NCI-H2227 treated with DMSO at 0.1 percent for 48 hours (cell line): ENCODE measurements around the gene LAS1L.
"Not testable (repeated sequence)": the region's sequence is repeated elsewhere in the genome, so short reads cannot be mapped to it uniquely, and the experiment has no call there.

ENCODE experiments used
- DNase-seq: peaks from one replicate; lab custom pipeline; 2025; lab: John Stamatoyannopoulos, UW

The LAS1L gene

DNA sequence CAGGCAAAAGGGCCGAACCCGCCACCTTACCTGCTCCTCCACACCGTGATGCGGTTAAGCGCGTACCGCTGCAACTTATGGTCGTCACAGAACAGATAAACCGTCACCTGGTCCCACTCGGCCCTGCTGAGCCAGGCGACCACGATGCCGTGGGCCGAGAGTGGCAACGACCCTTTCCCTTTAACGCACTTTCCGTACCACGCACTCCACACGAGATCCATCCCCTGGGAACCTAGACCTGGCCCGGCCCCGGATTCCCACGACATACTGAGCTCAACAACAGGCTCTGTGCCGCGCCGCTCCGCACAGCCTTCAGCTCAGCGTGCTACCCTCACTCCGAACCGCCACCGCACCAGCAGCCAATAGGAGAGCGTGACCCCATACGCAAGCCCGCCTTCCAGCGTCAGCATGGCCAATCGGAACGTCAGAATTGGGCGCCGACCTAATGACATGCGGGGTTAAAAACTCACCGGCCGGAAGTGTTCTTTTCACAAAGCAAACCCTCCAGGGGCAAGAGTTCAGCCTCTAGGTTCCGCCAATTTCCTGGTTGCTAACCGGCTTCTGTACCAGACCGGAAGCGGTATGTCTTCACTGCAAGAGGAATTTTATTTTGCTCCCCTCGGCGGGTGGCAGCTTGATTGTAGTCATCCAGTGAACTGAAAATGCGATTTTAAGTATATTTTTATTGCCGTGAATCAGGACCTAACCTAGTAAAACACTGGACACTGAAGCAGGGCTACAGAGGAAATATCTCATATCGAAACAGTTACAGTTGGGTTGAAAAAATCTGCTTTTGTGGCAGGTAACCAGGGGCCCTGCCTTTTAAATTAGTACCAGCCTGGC lies at the start of gene LAS1L:
Gene LAS1L (minus strand): TSS at position 338 of the 843 bp plus-strand sequence. CDS start 72 bp downstream, at position 266.
- peak; percentile 98 for DNase-seq

DNA sequence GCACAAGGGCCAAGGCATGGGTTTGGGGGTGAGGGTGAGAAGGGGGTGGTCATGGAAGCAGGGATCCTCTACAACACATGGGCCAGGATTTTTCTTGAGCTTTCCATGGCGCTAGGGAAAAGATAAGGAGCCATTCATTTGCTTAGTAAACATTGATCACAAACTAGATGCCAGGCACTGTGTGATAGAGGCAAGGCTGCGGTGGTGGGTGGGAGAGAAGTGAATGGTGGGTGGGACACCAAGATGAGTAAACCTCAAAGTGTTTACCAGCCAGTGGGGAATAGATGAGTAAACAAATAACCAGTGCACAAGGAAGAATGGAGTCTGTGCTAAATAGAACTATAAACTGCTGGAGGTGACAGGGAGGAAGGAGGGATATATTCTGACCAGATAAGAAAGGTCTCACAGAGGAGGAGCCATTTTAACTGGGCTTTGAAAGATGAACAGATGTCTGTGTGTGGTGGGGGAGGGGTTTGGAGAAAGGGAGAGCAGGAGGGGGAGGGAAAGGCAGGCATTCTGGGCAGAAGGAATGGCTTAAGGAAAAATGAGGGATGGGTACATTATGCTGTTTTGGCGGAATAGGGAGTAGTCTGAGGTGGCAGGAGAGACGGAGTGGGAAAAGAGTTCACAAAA lies 48.0 kb upstream of the LAS1L start:
- no peak for DNase-seq

DNA sequence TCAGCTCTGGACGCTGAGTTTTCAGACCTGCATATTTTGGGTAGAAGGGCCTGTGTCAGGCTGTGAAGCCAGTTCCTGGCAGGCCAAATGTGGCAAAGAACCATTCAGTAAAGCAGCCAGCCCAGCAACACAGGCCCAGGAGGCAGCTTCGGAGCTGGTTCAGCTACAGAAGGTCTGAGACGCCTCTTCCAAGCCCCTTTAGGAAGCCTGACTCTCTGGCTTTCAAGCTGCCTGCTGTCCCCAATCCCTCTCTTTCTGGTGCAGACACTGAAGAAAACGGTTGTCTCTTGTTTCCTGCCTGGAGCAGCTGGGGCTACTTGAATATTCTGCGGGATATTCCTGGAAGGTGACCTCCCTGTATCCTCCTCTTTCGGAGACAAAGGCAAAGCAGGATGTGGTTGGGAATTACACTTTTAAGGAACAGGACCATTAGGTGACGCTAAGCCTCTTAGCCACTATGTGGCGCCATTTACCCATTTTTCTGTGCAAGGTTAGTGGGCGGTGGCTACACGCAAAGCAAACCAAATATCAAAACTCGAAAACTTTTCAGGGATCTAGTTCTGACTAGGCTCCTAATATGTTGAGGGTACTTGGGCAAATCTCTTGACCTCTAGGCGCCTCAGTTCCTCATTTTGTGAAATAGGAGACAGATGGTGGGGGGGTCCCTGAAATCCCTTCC lies 47.2 kb upstream of the LAS1L start:
- DNase-seq: peak; percentile 44

DNA sequence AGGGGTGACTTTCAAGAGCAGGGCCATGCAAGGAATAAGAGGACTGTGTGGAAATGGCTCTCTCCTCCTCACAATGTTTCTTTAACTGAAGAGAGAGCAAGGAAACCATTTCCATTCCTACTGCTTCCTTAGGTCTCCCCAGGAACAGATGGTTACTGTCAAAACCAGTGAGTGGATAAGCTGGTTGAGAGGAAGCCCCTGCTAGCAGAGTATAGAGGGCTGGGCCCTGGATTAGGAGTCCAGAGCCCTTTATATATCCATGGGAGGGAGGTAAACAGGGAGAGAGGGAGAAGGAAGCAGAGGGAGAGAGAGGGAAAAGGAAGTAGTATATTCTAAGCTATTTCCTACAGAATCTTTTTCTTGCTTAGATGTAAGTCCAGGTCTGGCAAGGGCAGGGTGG lies 43.8 kb upstream of the LAS1L start:
- DNase-seq: no peak

DNA sequence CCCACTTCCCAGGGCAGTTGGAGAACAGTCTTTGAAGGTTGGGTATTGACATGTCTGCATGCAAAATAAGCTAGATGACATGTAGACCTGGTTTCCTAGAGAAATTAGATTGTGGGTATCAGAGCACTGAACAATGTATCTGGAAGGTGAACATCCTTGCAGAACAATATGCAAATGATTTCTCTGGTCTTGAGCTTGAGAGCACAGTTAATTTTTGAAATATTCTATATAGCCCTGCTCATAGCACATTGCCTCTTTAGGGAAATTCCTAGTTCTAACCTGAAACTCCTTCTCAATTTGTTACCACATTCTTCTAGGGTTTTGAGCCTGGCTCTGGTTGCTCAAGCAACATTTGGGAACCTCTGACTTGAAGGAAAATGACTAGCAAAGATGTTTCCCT lies 41.6 kb upstream of the LAS1L start:
- DNase-seq: no peak

DNA sequence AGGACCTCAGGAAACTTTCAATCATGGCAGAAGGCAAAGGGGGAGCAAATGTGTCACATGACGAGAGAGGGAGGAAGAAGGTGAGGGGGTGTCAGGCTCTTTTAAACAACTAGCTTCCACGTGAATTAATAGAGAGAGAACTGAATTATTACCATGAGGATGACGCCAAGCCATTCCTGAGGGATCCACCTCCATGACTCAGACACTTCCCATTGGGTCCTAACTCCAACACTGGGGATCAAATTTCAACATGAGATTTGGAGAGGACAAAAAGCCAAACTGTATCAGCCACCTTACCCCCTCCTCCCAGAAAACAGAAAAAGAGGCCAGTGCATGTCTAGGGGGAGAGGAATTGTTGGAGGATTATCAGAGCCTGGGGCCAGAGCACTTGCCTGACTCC lies 40.4 kb upstream of the LAS1L start:
- no peak for DNase-seq

DNA sequence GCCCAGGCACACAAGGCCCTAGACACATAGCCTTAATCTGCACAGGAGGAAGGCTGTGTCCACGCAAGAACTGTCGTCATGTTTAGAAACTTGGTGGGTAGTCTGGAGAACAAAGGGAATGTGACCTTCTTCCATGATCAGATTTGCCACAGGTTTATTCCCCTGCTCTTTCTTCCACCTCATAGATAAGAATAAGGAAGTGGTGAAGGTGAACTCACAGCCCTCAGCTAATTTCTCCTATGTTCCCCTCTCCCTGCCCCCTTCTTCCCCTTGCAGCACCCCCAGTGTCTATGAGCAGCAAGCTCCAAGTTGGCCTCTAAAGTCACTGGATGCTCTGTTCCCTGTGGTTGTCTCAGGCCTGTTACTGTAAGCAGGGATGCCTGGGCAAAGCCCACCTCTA lies 39.8 kb upstream of the LAS1L start:
- DNase-seq: no peak

DNA sequence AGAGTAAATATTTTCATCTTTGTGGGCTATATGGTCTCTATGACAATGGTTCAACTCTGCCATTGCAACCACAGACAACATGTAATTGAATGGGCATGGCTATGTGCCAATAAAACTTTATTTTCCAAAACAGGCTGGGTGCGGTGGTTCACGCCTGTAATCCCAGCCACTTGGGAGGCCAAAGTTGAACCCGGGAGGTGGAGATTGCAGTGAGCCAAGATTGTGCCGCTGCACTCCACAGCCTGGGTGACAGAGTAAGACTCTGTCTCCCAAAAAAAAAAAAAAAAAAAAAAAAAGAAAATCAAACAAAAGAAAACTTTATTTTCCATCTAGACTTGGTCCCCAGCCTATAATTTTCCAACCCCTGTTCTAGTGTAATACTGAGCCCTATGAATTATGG lies 38.4 kb upstream of the LAS1L start:
- DNase-seq: no peak

DNA sequence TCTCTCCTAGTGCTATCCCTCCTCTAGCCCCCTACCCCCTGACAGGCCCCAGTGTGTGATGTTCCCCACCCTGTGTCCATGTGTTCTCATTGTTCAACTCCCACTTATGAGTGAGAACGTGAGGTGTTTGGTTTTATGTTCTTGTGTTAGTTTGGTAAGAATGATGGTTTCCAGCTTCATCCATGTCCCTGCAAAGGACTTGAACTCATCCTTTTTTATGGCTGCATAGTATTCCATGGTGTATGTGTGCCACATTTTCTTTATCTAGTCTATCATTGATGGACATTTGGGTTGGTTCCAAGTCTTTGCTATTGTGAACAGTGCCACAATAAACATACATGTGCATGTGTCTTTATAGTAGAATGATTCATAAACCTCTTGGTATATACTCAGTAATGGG lies 28.3 kb upstream of the LAS1L start:
- not testable (repeated sequence) for DNase-seq

DNA sequence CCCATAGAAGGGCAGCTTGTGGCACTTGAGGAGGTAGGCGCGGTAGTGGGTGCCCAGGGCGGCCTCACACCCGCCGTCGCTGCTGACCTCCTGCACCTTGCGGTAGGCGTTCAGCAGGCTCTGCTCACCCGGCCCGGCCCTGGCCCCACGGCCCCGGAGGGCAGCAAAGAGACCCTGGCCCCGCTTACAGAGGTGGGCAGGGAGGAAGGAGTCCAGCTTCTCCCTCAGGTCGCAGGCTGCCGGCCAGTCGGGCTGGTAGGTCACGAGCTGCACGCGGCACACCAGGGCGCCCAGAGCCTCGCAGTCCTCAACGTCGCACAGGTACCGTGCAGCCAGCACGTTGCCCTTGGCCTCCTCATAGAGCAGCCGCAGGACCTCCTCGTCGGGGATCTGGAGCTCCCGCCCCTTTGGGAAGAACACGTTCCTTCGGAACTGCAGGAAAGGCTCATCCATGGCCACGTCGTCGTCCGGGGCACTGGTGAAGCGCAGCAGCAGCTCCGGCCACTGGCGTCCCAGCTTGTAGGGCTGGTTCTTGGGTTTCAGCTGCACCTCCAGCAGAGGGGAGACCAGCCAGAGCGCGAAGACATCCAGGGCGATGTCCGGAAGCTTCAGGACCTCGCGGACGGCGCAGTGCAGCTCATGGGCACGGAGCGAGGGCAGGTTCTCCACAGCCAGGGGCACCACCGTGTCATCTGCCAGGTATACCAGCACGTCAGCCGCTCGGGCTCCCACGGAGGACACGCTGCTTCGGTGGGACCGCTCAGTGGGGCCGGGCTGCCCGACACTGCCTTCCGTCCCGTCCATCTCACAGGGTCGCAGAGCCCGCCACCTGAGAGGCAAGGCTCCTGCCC lies 17.1 kb upstream of the LAS1L start:
- no peak for DNase-seq

DNA sequence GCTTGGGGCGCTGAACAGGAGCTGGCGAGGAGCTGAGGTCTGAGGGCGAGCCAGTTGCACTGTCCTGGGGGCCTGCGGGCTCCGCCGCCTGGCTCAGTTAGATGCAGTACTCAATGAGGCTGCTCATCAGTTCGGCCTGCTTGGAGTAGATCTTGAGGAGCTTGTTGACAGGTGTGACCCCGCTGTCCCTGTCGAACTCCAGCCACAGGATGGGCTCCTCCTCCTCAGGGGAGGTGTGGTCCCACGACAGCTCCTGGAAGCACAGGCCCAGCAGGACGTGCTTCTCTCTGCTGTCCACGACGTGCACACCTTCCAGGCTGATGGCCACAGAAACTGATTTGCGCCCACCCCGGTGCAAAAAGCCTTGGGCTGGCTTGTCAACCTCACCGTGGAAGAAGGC lies 16.5 kb upstream of the LAS1L start:
- no peak for DNase-seq

DNA sequence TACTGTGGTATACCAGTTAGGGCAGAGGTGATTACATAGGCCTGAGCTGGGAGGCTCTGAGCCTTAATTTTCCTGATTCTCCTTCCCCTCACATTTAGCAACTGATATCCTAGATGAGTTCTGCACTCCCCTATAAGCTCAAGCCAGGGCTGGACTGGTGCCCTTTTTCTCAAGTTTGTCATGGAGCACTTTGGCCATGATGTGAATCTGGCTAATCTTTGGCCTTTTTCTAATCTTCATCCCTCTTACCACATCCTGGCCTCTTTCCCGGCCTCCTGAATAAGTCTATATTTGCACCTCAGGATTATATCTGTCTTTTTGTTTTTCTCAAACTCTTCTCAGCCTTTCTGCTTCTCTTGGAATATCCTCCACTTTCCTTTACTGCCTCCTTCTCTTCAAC lies 10.9 kb upstream of the LAS1L start:
- no peak for DNase-seq

DNA sequence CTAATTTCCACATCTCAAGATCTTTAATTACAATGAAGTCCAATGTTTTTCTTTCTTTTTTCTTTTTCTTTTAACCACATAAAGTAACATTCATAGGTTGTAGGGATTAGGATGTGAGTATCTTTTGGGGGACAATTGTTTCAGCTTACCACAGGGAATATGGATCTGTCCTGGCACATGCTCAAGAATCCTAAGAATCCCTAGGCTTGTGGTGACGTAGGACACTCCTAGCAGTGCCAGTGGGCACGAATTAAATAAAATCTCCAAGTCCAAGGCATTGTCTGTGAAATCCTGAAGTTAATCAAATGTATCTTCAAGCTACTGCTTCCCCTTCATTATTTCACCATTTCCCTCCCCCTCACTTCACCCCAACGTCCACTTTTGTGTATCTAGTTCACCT lies 2.6 kb upstream of the LAS1L start:
- DNase-seq: no peak

DNA sequence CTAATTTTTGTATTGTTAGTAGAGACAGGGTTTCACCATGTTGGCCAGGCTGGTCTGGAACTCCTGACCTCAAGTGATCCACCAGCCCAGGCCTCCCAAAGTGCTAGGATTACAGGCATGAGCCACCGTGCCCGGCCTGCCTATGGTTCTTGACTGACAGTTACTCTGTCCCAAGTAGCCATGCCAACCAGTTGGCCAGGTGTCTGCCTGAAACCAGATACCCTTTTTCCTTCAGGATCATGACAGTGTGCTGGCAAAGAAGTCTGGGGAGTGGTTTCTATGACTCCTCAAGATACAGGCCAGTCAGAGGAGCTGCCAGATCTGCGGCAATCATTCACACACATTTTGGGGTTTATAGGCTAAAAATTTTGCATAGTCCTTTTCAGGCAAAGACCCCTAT lies 1.7 kb upstream of the LAS1L start:
- no peak for DNase-seq

DNA sequence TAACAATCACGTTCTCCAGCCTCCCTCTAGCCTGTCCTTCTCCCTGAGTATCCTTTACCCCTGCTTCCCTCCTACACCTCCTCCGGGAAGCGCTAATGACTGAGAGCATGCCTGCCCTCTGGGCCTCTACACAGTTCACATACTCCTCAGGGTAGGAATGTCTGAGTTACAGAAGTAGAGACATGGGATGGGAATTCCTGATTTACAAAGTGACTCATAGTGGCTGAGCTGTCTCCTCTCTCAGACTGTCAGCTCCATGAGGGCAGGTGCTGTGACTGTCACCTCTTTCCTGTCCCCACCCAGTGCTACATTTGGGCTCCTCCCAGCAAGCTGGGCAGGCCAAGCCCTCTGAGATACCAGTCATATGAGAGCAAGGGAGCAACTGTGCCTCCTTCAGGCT lies 2.6 kb downstream of the LAS1L start:
- no peak for DNase-seq

DNA sequence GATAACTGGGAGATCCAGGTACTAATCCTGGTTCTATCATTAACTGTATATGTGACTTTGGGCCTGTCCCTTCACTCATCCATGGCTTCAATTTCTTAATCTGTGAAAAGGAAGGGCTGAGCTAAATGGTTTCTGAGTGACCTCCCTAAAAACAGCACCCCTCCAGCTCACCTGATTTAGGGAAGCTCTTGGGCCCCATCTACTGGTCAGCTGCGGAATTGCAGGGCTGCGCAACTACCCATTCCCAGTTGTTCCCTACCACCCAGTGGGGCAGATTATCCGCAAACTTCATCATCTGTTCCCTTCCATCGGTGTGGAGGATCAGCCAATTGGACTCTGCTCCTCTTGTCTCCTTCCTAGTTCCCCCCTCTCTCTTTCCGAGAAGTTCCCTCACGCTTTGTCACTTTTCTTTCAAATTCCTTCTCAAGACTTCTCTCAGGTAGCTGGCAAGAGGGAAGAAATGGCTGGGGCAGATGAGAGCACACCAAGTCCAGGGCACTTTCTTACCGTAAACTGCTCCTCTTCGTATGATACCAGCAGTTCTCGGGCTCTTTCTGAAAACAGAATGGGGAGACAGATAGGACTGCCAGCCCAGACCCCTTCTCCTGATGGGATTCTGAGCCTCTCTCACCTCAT lies 5.8 kb downstream of the LAS1L start:
- DNase-seq: peak; percentile 25

DNA sequence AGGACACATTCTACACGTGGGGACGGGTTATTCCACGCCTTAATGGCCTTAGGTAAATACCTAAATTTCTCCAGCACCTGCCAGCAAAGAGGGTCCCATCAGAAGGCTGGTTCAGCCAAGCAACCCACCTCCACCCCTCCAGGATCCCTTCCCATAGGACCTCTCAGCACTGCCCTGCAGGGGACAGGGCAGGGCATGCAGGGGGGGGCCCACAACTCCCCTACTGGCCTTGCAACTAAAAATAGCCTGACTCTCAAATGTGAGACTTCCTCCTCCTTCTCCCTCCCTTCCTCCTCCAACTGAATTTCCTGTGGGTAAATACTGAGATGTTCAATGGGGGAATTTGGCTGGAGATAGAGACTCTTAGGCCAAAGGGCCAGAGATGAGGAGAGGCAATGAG lies 6.3 kb downstream of the LAS1L start:
- DNase-seq: no peak

DNA sequence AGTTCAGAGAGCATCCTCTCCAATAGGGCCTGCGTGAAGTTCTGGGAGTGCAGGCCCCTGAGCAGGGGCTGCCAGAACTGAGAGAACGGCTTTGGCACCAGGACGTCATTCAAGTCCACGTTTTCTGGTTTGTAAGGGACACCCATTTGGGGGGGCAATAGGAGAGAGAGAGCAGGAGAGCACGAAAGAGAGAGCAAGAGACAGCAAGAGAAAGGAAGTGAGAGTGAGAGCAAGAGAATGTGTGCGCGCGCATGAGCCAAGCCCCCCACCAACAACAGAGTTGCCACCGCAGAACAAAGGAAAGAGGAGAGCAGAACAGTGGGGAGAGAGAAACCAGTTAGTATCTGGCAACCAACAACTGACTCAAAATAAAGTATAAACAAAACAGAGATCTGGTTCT lies 10.4 kb downstream of the LAS1L start:
- no peak for DNase-seq

DNA sequence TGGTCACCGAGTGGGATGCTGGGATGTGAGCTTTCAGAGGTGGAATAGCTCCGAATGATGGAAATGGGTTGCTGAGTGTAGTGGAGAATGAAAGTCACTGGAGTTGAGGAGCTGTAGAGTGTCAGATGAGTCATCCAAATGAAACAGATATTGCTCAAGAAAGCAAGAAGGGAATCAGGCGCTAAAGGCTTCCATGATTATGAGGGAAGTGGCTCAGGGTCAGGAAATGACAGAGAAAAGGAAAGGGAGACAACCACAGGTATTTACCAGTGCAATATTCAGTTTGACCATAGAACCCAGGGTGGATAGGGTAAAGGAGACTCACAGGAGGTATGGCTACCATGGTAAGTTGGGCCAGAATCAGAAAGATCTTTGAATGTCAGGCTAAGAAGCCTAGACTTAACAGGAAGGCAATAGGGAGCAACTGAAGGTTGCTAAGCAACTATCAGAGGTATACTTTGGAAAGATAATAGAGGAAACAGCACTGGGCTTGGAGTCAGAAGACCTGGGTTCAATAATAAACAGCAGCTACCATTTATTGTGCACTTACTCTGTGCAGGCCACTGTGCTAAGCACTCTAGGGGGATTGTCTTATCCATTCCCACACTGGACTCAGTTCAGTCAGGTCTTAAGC lies 11.7 kb downstream of the LAS1L start:
- DNase-seq: no peak

DNA sequence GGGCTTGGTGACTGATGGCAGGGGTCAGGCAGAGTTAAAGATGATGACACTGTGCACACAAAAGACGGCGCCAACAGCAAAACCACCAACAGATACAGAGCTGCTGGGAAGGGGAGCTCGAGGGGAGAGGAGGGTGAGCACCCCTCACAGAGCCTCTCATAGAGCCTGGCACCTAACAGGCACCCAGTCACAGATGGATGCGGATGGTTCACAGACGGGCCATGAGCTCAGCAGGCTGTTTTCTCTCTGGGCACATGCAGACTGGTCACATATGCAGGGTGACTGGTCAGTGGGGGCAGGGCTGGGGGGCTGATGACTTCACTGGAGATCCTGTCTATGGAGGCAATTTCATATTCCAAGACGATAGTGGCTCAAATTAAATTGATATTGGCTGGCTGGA lies 15.1 kb downstream of the LAS1L start:
- DNase-seq: not testable (repeated sequence)

DNA sequence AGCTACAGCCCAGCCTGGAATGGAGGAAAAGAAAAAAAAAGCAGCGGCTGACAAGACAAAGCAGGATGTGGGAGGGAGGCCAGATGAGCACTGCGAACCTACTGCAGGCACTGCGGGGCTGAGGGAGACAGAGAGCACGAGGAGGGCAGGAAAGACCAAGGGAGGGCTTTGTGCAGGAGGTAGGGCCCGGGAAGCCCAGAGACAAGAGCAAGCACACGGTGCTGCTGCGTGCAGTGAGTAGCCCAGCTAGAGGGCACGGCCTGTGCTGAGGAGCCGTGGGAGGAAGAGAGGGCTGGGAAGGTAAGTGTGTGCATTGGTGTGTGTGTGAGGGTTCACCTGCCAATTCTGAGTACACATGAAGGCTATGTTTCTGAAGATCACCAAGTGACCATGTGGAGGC lies 15.6 kb downstream of the LAS1L start:
- DNase-seq: not testable (repeated sequence)
